SK-N-SH treated with all-trans-retinoic acid at 6 μM for 48 hours (cell line): Measurements from ENCODE around the gene STPG2.

Experiments used
- ATAC-seq: fragments of 200-7000 bp; cut with Tn5 transposase; 3 replicates; pipeline ENCODE4 v1.9.1; 2020; ENCODE audit warnings: mild to moderate bottlenecking, moderate library complexity
- ARNTL ChIP-seq: fragments of 450-650 bp; formaldehyde crosslinking; IDR thresholded peaks from 2 replicates; pipeline ENCODE4 v1.5.0; 2020; ENCODE audit warnings: low read depth, mild to moderate bottlenecking, moderate library complexity, borderline replicate concordance
- BACH2 ChIP-seq: fragments of 250-450 bp; sonication (Bioruptor Pico); IDR thresholded peaks from 2 replicates; pipeline ENCODE4 v1.9.0; 2021; ENCODE audit warnings: mild to moderate bottlenecking, borderline replicate concordance
- CREB5 ChIP-seq: fragments of 250-450 bp; sonication (Bioruptor Pico); IDR thresholded peaks from 2 replicates; pipeline ENCODE4 v1.5.1; 2020; ENCODE audit warnings: low read depth, mild to moderate bottlenecking, moderate library complexity
- CSDC2 ChIP-seq: fragments of 250-450 bp; sonication (Bioruptor Pico); IDR thresholded peaks from 2 replicates; pipeline ENCODE4 v1.5.0; 2020; ENCODE audit warnings: mild to moderate bottlenecking, moderate library complexity
- ESRRG ChIP-seq: fragments of 250-450 bp; sonication (Bioruptor Pico); IDR thresholded peaks from 2 replicates; pipeline ENCODE4 v1.6.1; 2021; ENCODE audit warnings: mild to moderate bottlenecking
- GLIS3 ChIP-seq: fragments of 250-450 bp; sonication (Bioruptor Pico); IDR thresholded peaks from 2 replicates; pipeline ENCODE4 v1.5.0; 2020; ENCODE audit warnings: mild to moderate bottlenecking, moderate library complexity
- PATZ1 ChIP-seq: fragments of 250-450 bp; sonication (Bioruptor Pico); IDR thresholded peaks from 2 replicates; pipeline ENCODE4 v1.8.0; 2020; ENCODE audit warnings: mild to moderate bottlenecking, moderate library complexity, borderline replicate concordance
- POU6F1 ChIP-seq: fragments of 250-450 bp; sonication (Bioruptor Pico); IDR thresholded peaks from 2 replicates; pipeline ENCODE4 v1.8.0; 2021; ENCODE audit warnings: low read depth, mild to moderate bottlenecking, moderate library complexity, borderline replicate concordance
- PPARA ChIP-seq: fragments of 250-450 bp; sonication (Bioruptor Pico); IDR thresholded peaks from 2 replicates; pipeline ENCODE4 v1.5.0; 2020; ENCODE audit warnings: mild to moderate bottlenecking, borderline replicate concordance
- SNAI2 ChIP-seq: fragments of 250-450 bp; sonication (Bioruptor Pico); IDR thresholded peaks from 2 replicates; pipeline ENCODE4 v1.5.0; 2020; ENCODE audit warnings: mild to moderate bottlenecking, moderate library complexity
- TCF4 ChIP-seq: fragments of 250-450 bp; sonication (Bioruptor Pico); IDR thresholded peaks from 2 replicates; pipeline ENCODE4 v1.8.0; 2021; ENCODE audit warnings: mild to moderate bottlenecking, moderate library complexity, borderline replicate concordance
- TOX ChIP-seq: fragments of 250-450 bp; sonication (Bioruptor Pico); IDR thresholded peaks from 2 replicates; pipeline ENCODE4 v1.8.0; 2021; ENCODE audit warnings: mild to moderate bottlenecking, moderate library complexity, borderline replicate concordance
- TSHZ2 ChIP-seq: fragments of 250-450 bp; sonication (Bioruptor Pico); IDR thresholded peaks from 2 replicates; pipeline ENCODE4 v1.5.0; 2020; ENCODE audit warnings: mild to moderate bottlenecking, moderate library complexity
- ZC3H10 ChIP-seq: fragments of 250-450 bp; sonication (Bioruptor Pico); IDR thresholded peaks from 2 replicates; pipeline ENCODE4 v1.5.1; 2021; ENCODE audit warnings: mild to moderate bottlenecking, moderate library complexity
- ZFP3 ChIP-seq: fragments of 250-450 bp; sonication (Bioruptor Pico); IDR thresholded peaks from 2 replicates; pipeline ENCODE4 v1.5.0; 2020; ENCODE audit warnings: mild to moderate bottlenecking, moderate library complexity
- ZFP30 ChIP-seq: fragments of 450-650 bp; formaldehyde crosslinking; IDR thresholded peaks from 2 replicates; pipeline ENCODE4 v1.5.0; 2022; ENCODE audit warnings: mild to moderate bottlenecking, moderate library complexity
- ZNF70 ChIP-seq: fragments of 450-650 bp; formaldehyde crosslinking; IDR thresholded peaks from 2 replicates; pipeline ENCODE4 v1.5.0; 2020; ENCODE audit warnings: mild to moderate bottlenecking, moderate library complexity
- ZNF8 ChIP-seq: fragments of 450-650 bp; formaldehyde crosslinking; IDR thresholded peaks from 2 replicates; pipeline ENCODE4 v1.5.0; 2020; ENCODE audit warnings: mild to moderate bottlenecking, moderate library complexity

STPG2 gene

GRCh38 chr4:97624204-97624603 is 519.1 kb downstream of the STPG2 start:
- ATAC-seq, result no peak

GRCh38 chr4:97605932-97606331 is 537.3 kb downstream of the STPG2 start:
- no peak for ATAC-seq
- TF ChIP-seq TOX (CRISPR knock-in tag) (no peak), ZC3H10 (CRISPR knock-in tag) (no peak), TCF4 (CRISPR knock-in tag) (no peak), TSHZ2 (CRISPR knock-in tag) (no peak), SNAI2 (CRISPR knock-in tag) (no peak), ESRRG (CRISPR knock-in tag) (no peak), CREB5 (CRISPR knock-in tag) (no peak), BACH2 (CRISPR knock-in tag) (no peak), PATZ1 (CRISPR knock-in tag) (no peak), ZNF70 (CRISPR knock-in tag) (no peak), PPARA (CRISPR knock-in tag) (no peak)

More at GRCh38 chr4:97624204-97624603, 519.1 kb downstream of the STPG2 start:
- no peak for TF ChIP-seq TSHZ2 (CRISPR knock-in tag)
- no peak for TF ChIP-seq PATZ1 (CRISPR knock-in tag)
- TF ChIP-seq ZNF8 (CRISPR knock-in tag), result no peak
- no peak for TF ChIP-seq TOX (CRISPR knock-in tag)
- TF ChIP-seq CREB5 (CRISPR knock-in tag), result no peak
- TF ChIP-seq GLIS3, result no peak
- no peak for TF ChIP-seq ZC3H10 (CRISPR knock-in tag)
- no peak for TF ChIP-seq CSDC2
- no peak for TF ChIP-seq ZFP3 (CRISPR knock-in tag)
- no peak for TF ChIP-seq ESRRG (CRISPR knock-in tag)
- no peak for TF ChIP-seq POU6F1 (CRISPR knock-in tag)
- no peak for TF ChIP-seq ZFP30 (CRISPR knock-in tag)
- TF ChIP-seq ARNTL, result no peak
- TF ChIP-seq, all 23 proteins: peak for 0
